ENCODE data around the gene DEPDC5.
"Not testable (repeated sequence)": the region's sequence is repeated elsewhere in the genome, so short reads cannot be mapped to it uniquely, and the experiment has no call there.

Gene DEPDC5

DNA sequence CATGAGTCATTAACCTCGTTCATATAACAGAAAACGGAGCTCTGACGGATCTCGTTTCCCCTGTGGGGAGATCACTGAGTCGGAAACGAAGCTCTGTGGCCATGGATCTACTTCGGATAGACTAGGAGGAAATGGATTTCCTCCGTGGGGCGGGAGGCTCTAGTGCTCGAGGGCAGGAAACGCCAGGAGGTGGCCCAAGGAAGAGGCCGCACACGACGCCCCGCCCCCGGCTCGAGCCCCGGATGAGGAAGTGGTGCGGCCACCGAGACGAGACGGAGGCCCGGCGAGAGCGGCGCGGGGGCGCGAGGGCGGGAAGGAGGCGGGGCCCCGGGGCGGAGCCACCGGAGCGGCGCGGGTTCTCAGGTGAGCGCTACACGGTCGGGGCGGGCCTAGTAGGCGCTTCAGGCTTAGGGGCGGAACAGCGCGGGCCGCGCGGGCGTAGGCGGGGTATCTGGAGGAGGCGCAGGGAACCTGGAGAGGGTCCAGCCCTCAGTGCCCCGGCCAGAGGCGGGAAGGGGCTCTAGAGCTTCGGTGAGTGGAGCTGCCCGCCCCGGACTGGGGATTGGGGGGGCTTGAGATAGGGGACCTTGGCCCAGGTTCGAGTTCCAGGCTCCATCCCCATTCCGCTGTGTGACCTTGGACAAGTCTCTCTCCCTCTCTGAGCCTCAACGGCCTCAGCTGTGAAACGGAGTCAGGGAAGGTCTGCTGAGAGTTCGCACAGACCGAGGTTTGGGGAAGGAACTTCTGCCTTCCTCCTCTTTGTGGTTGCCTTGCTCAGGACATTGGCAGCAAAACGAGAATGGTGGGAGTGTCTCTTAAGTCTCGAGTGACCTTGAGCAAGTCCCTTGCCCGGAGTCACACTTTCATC is at the start of gene DEPDC5:
DEPDC5 (plus strand) TSS at position 386 of the 868 bp plus-strand sequence. CDS start 903 bp downstream, outside the sequence.
- Histone ChIP-seq H3K9me3 (ENCODE audit: control insufficient read depth, low read length) (no peaks in the 10 kb centered on the region), H3K9ac (ENCODE audit: low read length) (peak within 1 kb of the TSS; percentile 82), H3K4me3 (ENCODE audit: low read length) (peak within 1 kb of the TSS; percentile 91), H3K27me3 (ENCODE audit: control insufficient read depth, insufficient read depth, low read length) (no peaks in the 10 kb centered on the region), H3K4me1 (ENCODE audit: control insufficient read depth, insufficient read depth, low read length) (peaks cover 39% of the 10 kb centered on the region), H3K36me3 (ENCODE audit: control insufficient read depth, insufficient read depth, low read length) (no peaks in the 10 kb centered on the region)

DNA sequence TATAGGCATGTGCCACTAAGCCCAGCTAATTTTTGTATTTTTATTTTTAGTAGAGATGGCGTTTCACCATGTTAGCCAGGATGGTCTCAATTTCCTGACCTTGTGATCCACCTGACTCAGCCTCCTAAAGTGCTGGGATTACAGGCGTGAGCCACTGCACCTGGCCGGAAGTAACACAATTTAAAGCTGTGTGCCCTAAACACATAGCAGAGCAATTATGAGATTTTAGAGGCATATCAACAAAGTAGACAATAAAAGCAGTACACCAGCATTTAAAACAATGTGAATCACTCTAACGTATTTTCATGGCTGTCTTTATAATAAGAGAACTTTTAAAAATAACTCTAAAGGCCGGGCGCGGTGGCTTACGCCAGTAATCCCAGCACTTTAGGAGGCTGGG is 46.3 kb upstream of the DEPDC5 start:
- H3K9ac ChIP-seq (ENCODE audit: low read length), result no peak overlapping the region
- peaks cover 5% of the 10 kb centered on the region for H3K36me3 ChIP-seq (ENCODE audit: control insufficient read depth, insufficient read depth, low read length)
- H3K9me3 ChIP-seq (ENCODE audit: control insufficient read depth, low read length), result no peaks in the 10 kb centered on the region
- no peaks in the 10 kb centered on the region for H3K4me1 ChIP-seq (ENCODE audit: control insufficient read depth, insufficient read depth, low read length)
- H3K27me3 ChIP-seq (ENCODE audit: control insufficient read depth, insufficient read depth, low read length), result no peaks in the 10 kb centered on the region
- no peak overlapping the region for H3K4me3 ChIP-seq (ENCODE audit: low read length)

DNA sequence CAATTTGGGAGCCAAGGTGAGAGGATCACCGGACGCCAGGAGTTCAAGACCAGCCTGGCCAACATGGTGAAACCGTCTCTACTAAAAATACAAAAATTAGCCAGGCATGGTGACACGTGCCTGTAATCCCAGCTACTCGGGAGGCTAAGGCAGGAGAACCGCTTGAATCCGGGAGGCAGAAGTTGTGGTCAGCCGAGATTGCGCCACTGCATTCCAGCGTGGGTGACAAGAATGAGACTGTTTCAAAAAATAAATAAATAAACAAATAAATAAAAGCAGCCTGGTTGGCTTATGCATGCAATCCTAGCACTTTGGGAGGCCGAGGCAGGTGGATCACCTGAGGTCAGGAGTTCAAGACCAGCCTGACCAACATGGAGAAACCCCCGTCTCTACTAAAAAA is 42.6 kb upstream of the DEPDC5 start:
- H3K36me3 ChIP-seq (ENCODE audit: control insufficient read depth, insufficient read depth, low read length), result not testable (repeated sequence)

DNA sequence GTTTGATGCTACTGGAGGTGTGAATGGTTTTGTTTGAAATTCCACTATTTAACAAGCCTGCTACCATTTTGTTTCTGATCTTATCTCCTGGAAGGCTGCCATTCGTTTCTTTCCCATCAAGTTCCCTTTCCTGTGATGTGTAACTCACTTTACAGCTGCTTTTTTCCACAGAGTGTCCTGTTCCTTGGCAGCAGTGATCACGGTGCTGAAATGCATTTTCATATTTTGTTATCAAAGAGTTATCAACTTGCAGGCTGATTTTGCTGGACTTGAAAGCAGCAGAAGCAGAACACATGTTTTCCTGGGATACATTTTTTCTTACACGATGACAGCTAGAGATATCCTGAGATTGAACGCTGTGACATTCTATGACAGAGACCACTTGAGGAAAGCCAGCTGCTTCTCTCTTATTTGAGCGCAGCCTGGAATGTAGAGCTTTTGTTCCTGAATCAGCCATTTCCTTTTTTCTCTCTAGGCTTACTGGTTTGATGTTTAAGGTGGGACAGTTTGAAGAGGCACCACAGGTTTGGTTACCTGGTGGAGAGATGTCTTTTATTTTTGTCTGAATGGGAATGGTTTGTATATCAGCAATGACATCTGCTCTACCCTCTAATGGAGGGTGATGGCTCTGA is 38.6 kb upstream of the DEPDC5 start:
- Histone ChIP-seq H3K9me3 (ENCODE audit: control insufficient read depth, low read length) (no peaks in the 10 kb centered on the region), H3K4me3 (ENCODE audit: low read length) (no peak overlapping the region), H3K9ac (ENCODE audit: low read length) (no peak overlapping the region), H3K36me3 (ENCODE audit: control insufficient read depth, insufficient read depth, low read length) (peaks cover 9% of the 10 kb centered on the region), H3K27me3 (ENCODE audit: control insufficient read depth, insufficient read depth, low read length) (no peaks in the 10 kb centered on the region), H3K4me1 (ENCODE audit: control insufficient read depth, insufficient read depth, low read length) (no peaks in the 10 kb centered on the region)

More for the DNA sequence above, 42.6 kb upstream of the DEPDC5 start:
- H3K9me3 ChIP-seq (ENCODE audit: control insufficient read depth, low read length); H3K4me3 ChIP-seq (ENCODE audit: low read length); H3K9ac ChIP-seq (ENCODE audit: low read length); H3K27me3 ChIP-seq (ENCODE audit: control insufficient read depth, insufficient read depth, low read length); H3K4me1 ChIP-seq (ENCODE audit: control insufficient read depth, insufficient read depth, low read length): not testable (repeated sequence)

DNA sequence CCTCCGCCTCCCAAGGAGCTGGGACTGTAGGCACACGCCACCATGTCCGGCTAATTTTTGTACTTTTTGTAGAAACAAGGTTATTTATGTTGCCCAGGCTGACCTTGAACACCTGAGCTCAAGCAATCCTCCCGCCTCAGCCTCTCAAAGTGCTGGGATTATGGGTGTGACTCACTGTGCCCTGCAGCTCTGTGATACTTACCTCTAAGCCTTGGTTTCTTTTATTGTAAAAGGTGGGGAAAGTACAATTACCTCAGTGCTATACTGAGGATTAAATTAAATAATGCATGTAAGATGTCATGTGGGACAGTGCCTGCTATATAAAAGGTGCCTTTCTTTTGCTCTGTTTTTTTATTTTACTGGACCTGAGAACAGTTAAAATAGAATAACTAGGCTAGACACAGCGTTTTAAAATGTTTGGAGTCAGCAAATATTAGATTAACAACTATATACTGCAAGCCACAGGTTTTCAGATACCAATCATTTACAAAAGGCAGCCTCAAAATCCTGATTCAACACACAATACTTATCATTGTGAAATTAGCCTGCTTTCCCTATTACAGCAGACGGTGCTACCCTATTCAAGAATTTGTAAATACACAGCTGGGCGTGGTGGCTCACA is 33.9 kb upstream of the DEPDC5 start:
- Histone ChIP-seq H3K4me1 (ENCODE audit: control insufficient read depth, insufficient read depth, low read length) (no peaks in the 10 kb centered on the region), H3K27me3 (ENCODE audit: control insufficient read depth, insufficient read depth, low read length) (no peaks in the 10 kb centered on the region), H3K36me3 (ENCODE audit: control insufficient read depth, insufficient read depth, low read length) (peaks cover 6% of the 10 kb centered on the region), H3K9ac (ENCODE audit: low read length) (no peak overlapping the region), H3K4me3 (ENCODE audit: low read length) (no peak overlapping the region), H3K9me3 (ENCODE audit: control insufficient read depth, low read length) (no peaks in the 10 kb centered on the region)

DNA sequence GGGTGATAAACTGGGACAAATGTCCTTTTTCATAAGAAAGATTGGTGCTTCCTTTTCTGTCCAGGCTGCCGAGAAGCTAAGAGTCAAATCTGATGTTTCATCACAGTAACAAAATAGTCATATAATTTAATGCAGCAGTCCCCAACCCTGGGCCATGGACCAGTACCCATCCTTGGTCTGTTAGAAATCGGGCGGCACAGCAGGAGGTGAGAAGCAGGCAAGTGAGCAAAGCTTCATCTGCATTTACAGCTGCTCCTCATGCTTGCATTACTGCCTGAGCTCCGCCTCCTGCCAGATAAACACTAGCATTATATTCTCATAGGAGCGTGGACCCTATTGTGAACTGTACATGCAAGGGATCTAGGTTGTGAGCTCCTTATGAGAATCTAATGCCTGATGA is 30.1 kb upstream of the DEPDC5 start:
- no peaks in the 10 kb centered on the region for H3K4me1 ChIP-seq (ENCODE audit: control insufficient read depth, insufficient read depth, low read length)
- H3K27me3 ChIP-seq (ENCODE audit: control insufficient read depth, insufficient read depth, low read length), result no peaks in the 10 kb centered on the region
- no peaks in the 10 kb centered on the region for H3K9me3 ChIP-seq (ENCODE audit: control insufficient read depth, low read length)
- no peak overlapping the region for H3K9ac ChIP-seq (ENCODE audit: low read length)
- H3K36me3 ChIP-seq (ENCODE audit: control insufficient read depth, insufficient read depth, low read length), result no peaks in the 10 kb centered on the region
- H3K4me3 ChIP-seq (ENCODE audit: low read length), result no peak overlapping the region

DNA sequence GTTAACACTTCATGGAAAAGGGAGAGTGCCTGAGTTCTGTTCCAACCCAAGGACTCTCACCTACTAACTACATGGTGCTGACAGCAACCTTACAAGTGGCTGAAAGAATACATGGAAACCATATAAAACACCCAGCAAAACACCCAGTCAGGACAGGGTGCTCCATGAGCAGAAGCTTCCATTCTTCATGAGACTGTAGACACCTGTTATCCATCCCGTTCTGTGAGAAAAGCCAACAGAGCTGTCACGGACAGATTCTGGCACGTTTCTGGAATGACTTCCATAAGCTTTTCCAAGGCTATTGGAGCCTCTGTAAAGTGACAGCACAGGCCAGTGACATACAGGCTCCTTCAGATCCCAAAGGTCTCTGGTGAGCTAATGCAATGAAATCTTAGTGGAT is 27.1 kb upstream of the DEPDC5 start:
- no peaks in the 10 kb centered on the region for H3K36me3 ChIP-seq (ENCODE audit: control insufficient read depth, insufficient read depth, low read length)
- H3K9me3 ChIP-seq (ENCODE audit: control insufficient read depth, low read length), result no peaks in the 10 kb centered on the region
- no peak overlapping the region for H3K9ac ChIP-seq (ENCODE audit: low read length)
- H3K4me3 ChIP-seq (ENCODE audit: low read length), result no peak overlapping the region
- H3K4me1 ChIP-seq (ENCODE audit: control insufficient read depth, insufficient read depth, low read length), result peaks cover 9% of the 10 kb centered on the region
- no peaks in the 10 kb centered on the region for H3K27me3 ChIP-seq (ENCODE audit: control insufficient read depth, insufficient read depth, low read length)

DNA sequence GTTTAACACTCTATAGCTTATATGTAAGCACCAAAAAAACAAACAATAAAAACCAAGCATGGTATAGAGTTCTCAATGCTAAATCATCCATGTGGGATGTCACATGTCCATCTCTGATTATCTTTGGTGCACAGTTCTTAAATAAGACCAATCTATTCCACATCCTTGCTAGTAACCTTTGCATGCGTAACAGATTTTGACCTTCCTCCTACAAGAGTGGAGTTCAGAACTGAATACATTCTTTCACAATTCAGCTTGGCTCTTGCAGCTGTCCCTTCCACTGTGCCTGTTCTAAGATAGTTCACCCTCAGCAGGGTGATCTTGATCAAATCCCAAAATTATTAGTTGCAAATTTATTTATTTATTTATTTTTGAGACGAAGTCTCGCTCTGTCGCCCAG is 25.0 kb upstream of the DEPDC5 start:
- Histone ChIP-seq H3K9me3 (ENCODE audit: control insufficient read depth, low read length) (no peaks in the 10 kb centered on the region), H3K4me3 (ENCODE audit: low read length) (no peak overlapping the region), H3K9ac (ENCODE audit: low read length) (no peak overlapping the region), H3K27me3 (ENCODE audit: control insufficient read depth, insufficient read depth, low read length) (no peaks in the 10 kb centered on the region), H3K4me1 (ENCODE audit: control insufficient read depth, insufficient read depth, low read length) (peaks cover 21% of the 10 kb centered on the region), H3K36me3 (ENCODE audit: control insufficient read depth, insufficient read depth, low read length) (no peaks in the 10 kb centered on the region)

DNA sequence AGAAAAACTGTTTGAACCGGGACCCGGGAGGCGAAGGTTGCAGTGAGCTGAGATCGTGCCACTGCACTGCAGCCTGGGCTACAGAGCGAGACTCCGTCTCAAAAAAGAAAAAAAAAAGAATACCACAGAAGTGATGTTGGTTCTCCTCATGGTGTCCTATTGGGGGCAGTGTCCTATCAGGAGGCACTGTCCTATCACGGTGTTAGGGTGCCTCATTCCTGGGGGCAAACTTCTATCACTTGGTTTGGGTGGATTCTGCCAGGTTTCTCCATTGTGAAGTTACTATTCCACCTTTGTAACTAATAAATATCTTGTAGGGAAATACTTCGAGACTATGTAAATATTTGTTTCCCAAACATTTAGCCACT is 23.5 kb upstream of the DEPDC5 start:
- Histone ChIP-seq H3K36me3 (ENCODE audit: control insufficient read depth, insufficient read depth, low read length) (no peaks in the 10 kb centered on the region), H3K4me3 (ENCODE audit: low read length) (no peak overlapping the region), H3K9ac (ENCODE audit: low read length) (no peak overlapping the region), H3K4me1 (ENCODE audit: control insufficient read depth, insufficient read depth, low read length) (peaks cover 21% of the 10 kb centered on the region), H3K9me3 (ENCODE audit: control insufficient read depth, low read length) (no peaks in the 10 kb centered on the region), H3K27me3 (ENCODE audit: control insufficient read depth, insufficient read depth, low read length) (no peaks in the 10 kb centered on the region)

DNA sequence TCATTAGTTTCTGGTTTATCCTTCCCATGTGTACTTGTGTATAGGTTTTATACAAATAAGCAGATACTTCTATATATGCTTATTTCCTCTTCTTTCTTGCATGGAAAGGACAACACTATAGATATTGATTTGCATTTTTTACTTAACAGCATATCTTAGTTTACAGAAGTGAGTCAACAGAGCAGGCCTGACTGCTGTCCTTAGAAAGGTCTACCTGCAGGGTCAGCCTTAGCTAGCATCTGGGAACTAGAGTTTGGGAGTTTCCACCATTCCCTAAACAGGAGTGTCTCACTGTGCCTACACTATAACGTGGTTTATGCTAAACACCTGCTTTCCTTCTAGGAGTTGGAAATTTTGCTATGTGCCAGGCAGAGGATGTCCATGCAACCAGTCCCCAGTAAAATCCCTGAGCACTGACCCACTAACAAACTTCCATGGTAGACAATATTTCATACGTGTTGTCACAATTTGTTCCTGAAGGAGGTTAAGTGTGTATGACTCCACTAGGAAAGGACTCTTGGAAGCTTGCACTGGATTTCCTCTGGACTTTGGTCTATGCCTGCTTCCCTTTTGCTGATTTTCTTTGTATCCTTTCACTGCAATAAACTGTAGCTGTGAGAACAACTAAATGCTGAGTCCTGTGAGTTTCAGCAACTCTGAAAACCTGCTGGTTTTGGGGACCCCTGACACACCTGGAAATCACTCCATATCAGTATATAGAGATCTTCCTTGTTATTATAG is 21.6 kb upstream of the DEPDC5 start:
- no peak overlapping the region for H3K4me3 ChIP-seq (ENCODE audit: low read length)
- H3K9ac ChIP-seq (ENCODE audit: low read length), result no peak overlapping the region
- no peaks in the 10 kb centered on the region for H3K27me3 ChIP-seq (ENCODE audit: control insufficient read depth, insufficient read depth, low read length)
- no peaks in the 10 kb centered on the region for H3K9me3 ChIP-seq (ENCODE audit: control insufficient read depth, low read length)
- H3K36me3 ChIP-seq (ENCODE audit: control insufficient read depth, insufficient read depth, low read length), result no peaks in the 10 kb centered on the region
- peaks cover 21% of the 10 kb centered on the region for H3K4me1 ChIP-seq (ENCODE audit: control insufficient read depth, insufficient read depth, low read length)

DNA sequence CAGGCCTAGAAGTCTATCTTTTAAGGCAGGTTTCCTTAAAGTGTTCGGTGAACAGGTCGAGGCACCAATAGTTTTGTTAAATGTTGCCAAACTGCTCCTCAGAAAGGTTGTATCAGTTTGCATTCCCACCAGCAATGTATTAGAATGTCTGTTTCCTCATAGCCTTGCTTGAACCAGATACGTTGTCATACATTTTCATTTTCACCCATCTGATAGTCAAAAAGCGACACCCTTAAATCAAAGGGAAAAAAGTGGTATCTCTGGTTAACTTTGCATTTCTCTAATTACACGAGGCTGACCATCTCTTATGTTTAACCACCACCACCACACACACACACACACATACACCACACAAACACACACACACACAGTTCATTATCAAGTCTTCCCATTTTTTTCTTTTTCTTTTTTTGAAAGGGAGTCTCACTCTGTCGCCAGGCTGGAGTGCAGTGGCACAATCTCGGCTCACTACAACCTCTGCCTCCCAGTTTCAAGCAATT is 20.2 kb upstream of the DEPDC5 start:
- H3K9me3 ChIP-seq (ENCODE audit: control insufficient read depth, low read length), result no peaks in the 10 kb centered on the region
- H3K9ac ChIP-seq (ENCODE audit: low read length), result no peak overlapping the region
- no peaks in the 10 kb centered on the region for H3K36me3 ChIP-seq (ENCODE audit: control insufficient read depth, insufficient read depth, low read length)
- H3K27me3 ChIP-seq (ENCODE audit: control insufficient read depth, insufficient read depth, low read length), result no peaks in the 10 kb centered on the region
- H3K4me3 ChIP-seq (ENCODE audit: low read length), result no peak overlapping the region
- peaks cover 21% of the 10 kb centered on the region for H3K4me1 ChIP-seq (ENCODE audit: control insufficient read depth, insufficient read depth, low read length)
